K562 (cell line): Measurements from ENCODE around the gene PIK3C2A. TPM values are rescaled to one million over a fixed set of nuclear protein-coding genes. Genes with fewer than 3 reads are reported as not detected.
A peak's percentile ranks its signal among the peaks of the same experiment; 100 is the strongest.

Experiments used
- ATAC-seq: fragments of 200-7000 bp; cut with Tn5 transposase; 3 replicates; pipeline ENCODE4 v1.9.1; 2020; ENCODE audit warnings: moderate library complexity
- BruUV-seq: library from RNA; stranded (reverse); fragments of 400-500 nt; replicated peaks from 2 replicates; lab custom pipeline; 2021; lab: Mats Ljungman, UMichigan
- CTCF ChIA-PET: fragments of 300-600 bp; formaldehyde crosslinking; extraction: SDS; loops from one replicate; lab custom pipeline; 2021; ENCODE audit warnings: low intra/inter-chr PET ratio; lab: Yijun Ruan, JAX
- POLR2A ChIA-PET: fragments of 300-600, 350-650 bp; sonication (Branson Sonifier 250); formaldehyde crosslinking; extraction: SDS; loops from one replicate; lab custom pipeline; 2021; ENCODE audit warnings: antibody characterized with exemption, inconsistent platforms; lab: Yijun Ruan, JAX
- DNase-seq, 4 experiments: peaks; one replicate each; pipeline versions ENCODE4 v3.0.0 to v3.0.0-alpha.2; 2011 to 2018; ENCODE audit warnings: low spot score in 3 of 4, mixed read lengths in 3 of 4; ENCODE audit errors: extremely low read depth in 1 of 4
- FAIRE-seq: peaks from 2 replicates; lab custom pipeline; 2011; peaks lifted over from hg19 to GRCh38; lab: Jason Lieb, UNC
- H2AFZ ChIP-seq: 2 replicates; pipeline ENCODE4 v1.6.0; 2011; ENCODE audit warnings: low read depth, low read length, control low read depth, inconsistent platforms
- H3K27ac ChIP-seq: fragments of 200-600 bp; 3 replicates; pipeline ENCODE4 v1.8.0; 2011; ENCODE audit warnings: low read depth, mild to moderate bottlenecking, control low read depth, inconsistent platforms, low read length, moderate library complexity, mixed read lengths; ENCODE audit errors: extremely low read depth
- H3K27me3 ChIP-seq, 2 experiments: fragments of 300-600 bp in 1 of 2; 2 replicates in 1 of 2; 3 replicates in 1 of 2; pipeline versions ENCODE4 v1.6.0 to v1.8.0; 2011; ENCODE audit warnings: inconsistent platforms in 2 of 2, low read length in 2 of 2, mild to moderate bottlenecking in 1 of 2, mixed read lengths in 1 of 2, moderate library complexity in 1 of 2; ENCODE audit not compliant: control insufficient read depth in 2 of 2, insufficient read depth in 2 of 2
- H3K36me3 ChIP-seq: fragments of 300-600 bp; 3 replicates; pipeline ENCODE4 v1.8.0; 2011; ENCODE audit warnings: mild to moderate bottlenecking, low read length, inconsistent platforms; ENCODE audit not compliant: control insufficient read depth, insufficient read depth
- H3K4me1 ChIP-seq, 2 experiments: fragments of 200-600 bp in 1 of 2; replicated peaks in 1 of 2; 2 replicates in 1 of 2; 3 replicates in 1 of 2; pipeline versions ENCODE4 v1.5.1 to v1.8.0; 2011; ENCODE audit warnings: inconsistent platforms in 2 of 2, low read length in 2 of 2, mild to moderate bottlenecking in 1 of 2, mixed read lengths in 1 of 2, moderate library complexity in 1 of 2; ENCODE audit not compliant: control insufficient read depth in 2 of 2, insufficient read depth in 2 of 2
- H3K4me2 ChIP-seq: 2 replicates; pipeline ENCODE4 v1.6.1; 2011; ENCODE audit warnings: low read length, control low read depth, inconsistent platforms, mixed read lengths; ENCODE audit not compliant: insufficient read depth
- H3K4me3 ChIP-seq: fragments of 200-600 bp; sonication (generic), shearing (Covaris generic); 2 replicates; pipeline ENCODE4 v1.5.1; 2016; ENCODE audit warnings: control low read depth, inconsistent platforms
- H3K79me2 ChIP-seq: fragments of 200-600 bp; 3 replicates; pipeline ENCODE4 v1.8.0; 2011; ENCODE audit warnings: low read length, inconsistent platforms; ENCODE audit not compliant: control insufficient read depth, insufficient read depth
- H3K9ac ChIP-seq, 2 experiments: 2 replicates each; pipeline versions ENCODE4 v1.6.0 to v1.6.1; 2011; ENCODE audit warnings: low read depth in 2 of 2, low read length in 2 of 2, control low read depth in 1 of 2, inconsistent platforms in 1 of 2, mild to moderate bottlenecking in 1 of 2, mixed read lengths in 1 of 2; ENCODE audit not compliant: insufficient read depth in 1 of 2
- H3K9me1 ChIP-seq: one replicate; pipeline ENCODE4 v1.6.0; 2011; ENCODE audit warnings: inconsistent platforms, mild to moderate bottlenecking, low read length, moderate library complexity; ENCODE audit not compliant: control insufficient read depth, insufficient read depth
- H3K9me3 ChIP-seq: replicated peaks from 2 replicates; pipeline ENCODE4 v1.5.1; 2011; ENCODE audit warnings: low read depth, low read length, inconsistent platforms; ENCODE audit not compliant: control insufficient read depth, insufficient read depth
- H4K20me1 ChIP-seq: replicated peaks from 2 replicates; pipeline ENCODE4 v1.6.1; 2011; ENCODE audit warnings: low read length, inconsistent platforms, mixed read lengths; ENCODE audit not compliant: control insufficient read depth, insufficient read depth
- MCM2 ChIP-seq: fragments of 450-650 bp; IDR thresholded peaks from 2 replicates; pipeline ENCODE4 v1.6.1; 2017; ENCODE audit warnings: low read depth, mild to moderate bottlenecking
- MCM7 ChIP-seq, 2 experiments: fragments of 450-650 bp; IDR thresholded peaks; 2 replicates each; pipeline ENCODE4 v1.6.1; 2016 to 2018
- NCOA2 ChIP-seq, 2 experiments: fragments of 450-650 bp; IDR thresholded peaks; 2 replicates each; pipeline ENCODE4 v1.6.1; 2018; ENCODE audit warnings: mild to moderate bottlenecking in 2 of 2, moderate library complexity in 1 of 2; ENCODE audit not compliant: partially characterized antibody in 2 of 2
- NR2F6 ChIP-seq: fragments of 450-650 bp; formaldehyde crosslinking; IDR thresholded peaks from 2 replicates; pipeline ENCODE4 v1.4.0; 2020; ENCODE audit warnings: mild to moderate bottlenecking
- PCBP2 ChIP-seq: fragments of 200-400 bp; formaldehyde crosslinking; IDR thresholded peaks from 2 replicates; pipeline ENCODE4 v1.6.1; 2018; ENCODE audit warnings: low read length, low read depth, mild to moderate bottlenecking, moderate library complexity; ENCODE audit not compliant: poor library complexity, severe bottlenecking
- SFPQ ChIP-seq: fragments of 200-400 bp; formaldehyde crosslinking; IDR thresholded peaks from 2 replicates; pipeline ENCODE4 v1.6.1; 2017; ENCODE audit warnings: mild to moderate bottlenecking, low read depth, low read length, moderate library complexity
- SPI1 ChIP-seq: IDR thresholded peaks from 2 replicates; pipeline ENCODE4 v1.6.1; 2011; ENCODE audit warnings: low read depth, low read length, control low read depth, borderline replicate concordance
- ZNF263 ChIP-seq: sonication (generic); formaldehyde crosslinking; IDR thresholded peaks from 2 replicates; pipeline ENCODE4 v1.8.0; 2022; ENCODE audit warnings: mild to moderate bottlenecking, missing genetic modification reagents, borderline replicate concordance
- ZNF512 ChIP-seq: IDR thresholded peaks from 2 replicates; pipeline ENCODE4 v1.6.1; 2016; ENCODE audit warnings: missing genetic modification characterization, missing compliant biosample characterization
- WGBS: fragments of 100-300 bp; shearing (Covaris generic); methylation state at CpG from one replicate; pipeline ENCODE4 v1.1.6; 2016; ENCODE audit warnings: low coverage, mixed read lengths; ENCODE audit not compliant: insufficient coverage; ENCODE audit errors: missing lambda C conversion rate; 5-methylcytosine and 5-hydroxymethylcytosine counted together
- in situ Hi-C: fragments of 300-500 bp; cut with MboI; formaldehyde crosslinking; loops from 4 replicates; pipeline ENCODE4 v1.15.0; 2018; ENCODE audit warnings: inconsistent platforms, mixed read lengths
- intact Hi-C: fragments of 100-400 bp; cut with micrococcal nuclease; formaldehyde crosslinking; loops from 2 replicates; pipeline ENCODE4 v1.14.2; 2022
- polyA plus RNA-seq, 8 experiments: library from polyadenylated mRNA; depleted of rRNA in 4 of 8; stranded (reverse) in 5 of 8; unstranded in 3 of 8; fragments of >200 nt; fragmentation: Nextera tagmentation in 2 of 8; fragmentation: Illumina TruSeq in 1 of 8; extraction: Ambion mirVana in 2 of 8; extraction: Trizol in 1 of 8; gene quantifications; 2 replicates each; pipeline versions ENCODE4 v1.2.1 to v1.2.3, GENCODE V29; 2011 to 2014; ENCODE audit warnings: inconsistent platforms in 1 of 8, missing spikeins in 1 of 8
- total RNA-seq, 7 experiments: library from RNA; depleted of rRNA in 6 of 7; stranded (reverse); fragments of >200 nt in 6 of 7; fragmentation: Illumina TruSeq in 2 of 7; extraction: Trizol in 2 of 7; gene quantifications; 2 replicates each; pipeline versions ENCODE4 v1.2.1 to v1.2.3, GENCODE V29; 2011 to 2021; ENCODE audit warnings: low replicate concordance in 1 of 7
- TF ChIP-seq, protein P1 (sequence below): conservative IDR thresholded peaks from 2 replicates; pipeline ENCODE4 v1.6.1; 2011; ENCODE audit warnings: low read depth, mild to moderate bottlenecking, low read length; ENCODE audit not compliant: control insufficient read depth

PIK3C2A gene
- total and polyA plus RNA-seq, 9 of the 15 experiments (the other 6 are each of a cell fraction or from before 2014, with no cell fraction given), result 3.1 to 25.2 (median 15.6) TPM

DNA sequence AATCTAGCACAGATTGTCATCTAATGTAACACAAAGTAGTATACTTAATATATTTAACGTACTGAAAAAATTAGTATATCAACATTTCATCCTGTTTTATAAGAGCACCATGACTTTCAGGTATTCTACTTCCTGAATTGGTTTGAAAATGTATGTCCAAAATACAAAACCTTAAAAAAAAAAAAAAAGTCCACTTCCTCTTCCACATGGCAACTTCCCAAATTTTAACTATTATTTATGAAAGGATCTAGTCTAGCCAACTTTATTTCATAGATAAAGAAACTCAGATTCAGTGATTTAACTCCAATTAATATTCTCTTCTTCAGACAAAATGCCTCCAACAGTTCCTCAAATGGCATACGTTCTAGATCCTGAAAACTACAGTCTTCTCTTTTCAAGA is 44.0 kb downstream of the PIK3C2A start:
- H3K4me1 ChIP-seq, result peaks cover 0 to 22% of the 10 kb centered on the region in 2 experiments; a peak in 4 of 5 replicates
- ChIA-PET CTCF (no interaction called here), POLR2A (no interaction called here)
- TF ChIP-seq SPI1, result peak; percentile 67
- TF ChIP-seq PCBP2, result no peak
- peaks cover 3% of the 10 kb centered on the region; the same call in 1 of the 3 replicates for H3K36me3 ChIP-seq
- no peaks in the 10 kb centered on the region for H3K27me3 ChIP-seq
- in situ Hi-C loops (no loop called here), intact Hi-C loops (no loop called here)
- H3K9ac ChIP-seq, result no peak overlapping the region
- no peak overlapping the region for H3K27ac ChIP-seq
- peaks cover 40% of the 10 kb centered on the region for H3K79me2 ChIP-seq
- H4K20me1 ChIP-seq, result 0 out of 2 replicates have a peak, but pooled peaks cover 3% of the 10 kb centered on the region
- ATAC-seq, result no peak
- no peak overlapping the region for H3K4me2 ChIP-seq
- FAIRE-seq, result no peak
- H3K9me1 ChIP-seq, result no peaks in the 10 kb centered on the region
- H2AFZ ChIP-seq, result no peak overlapping the region
- H3K4me3 ChIP-seq, result no peak overlapping the region
- no peaks in the 10 kb centered on the region for H3K9me3 ChIP-seq
- BruUV-seq, result no TSS peak
- no peak for DNase-seq
- 71% methylated on average over 2 of the region's 2 CpGs for WGBS

- FAIRE-seq, result peak; percentile 29
- CTCF ChIA-PET, result no interaction called here
- H3K4me1 ChIP-seq, result peaks cover 0 to 22% of the 10 kb centered on the region in 2 experiments; a peak in 4 of 5 replicates
- H4K20me1 ChIP-seq, result 0 out of 2 replicates have a peak, but pooled peaks cover 3% of the 10 kb centered on the region
- no peaks in the 10 kb centered on the region for H3K36me3 ChIP-seq
- H2AFZ ChIP-seq, result no peak overlapping the region
- H3K79me2 ChIP-seq, result peaks cover 43% of the 10 kb centered on the region
- no peaks in the 10 kb centered on the region for H3K27me3 ChIP-seq
- no peak overlapping the region for H3K27ac ChIP-seq
- in situ Hi-C loops, result no loop called here
- DNase-seq, result peak in 1 of 4 experiments; percentile 43
- H3K4me3 ChIP-seq, result no peak overlapping the region
- BruUV-seq, result no TSS peak
- H3K9me3 ChIP-seq, result no peaks in the 10 kb centered on the region
- H3K4me2 ChIP-seq, result no peak overlapping the region
- no peaks in the 10 kb centered on the region for H3K9me1 ChIP-seq
- intact Hi-C loops, result no loop called here
- ATAC-seq, result peak; percentile 76
- POLR2A ChIA-PET, result interaction anchor here (1.0 kb wide), 1 partner anchor 10 kb away, joined by 4 read pairs; no protein-coding TSS in a partner anchor
- no peak overlapping the region for H3K9ac ChIP-seq
- WGBS, result 54% methylated on average over 5 of the region's 5 CpGs
- TF ChIP-seq MCM7 (IDR thresholded peaks at IDR 0.05) (no peak), MCM2 (no peak), SFPQ (no peak), ZNF512 (tag) (no peak), NR2F6 (CRISPR knock-in tag) (no peak), ZNF263 (no peak), NCOA2 (IDR thresholded peaks at IDR 0.05; ENCODE audit: partially characterized antibody in 2 of 2) (no peak)
- TF ChIP-seq, protein P1, sequence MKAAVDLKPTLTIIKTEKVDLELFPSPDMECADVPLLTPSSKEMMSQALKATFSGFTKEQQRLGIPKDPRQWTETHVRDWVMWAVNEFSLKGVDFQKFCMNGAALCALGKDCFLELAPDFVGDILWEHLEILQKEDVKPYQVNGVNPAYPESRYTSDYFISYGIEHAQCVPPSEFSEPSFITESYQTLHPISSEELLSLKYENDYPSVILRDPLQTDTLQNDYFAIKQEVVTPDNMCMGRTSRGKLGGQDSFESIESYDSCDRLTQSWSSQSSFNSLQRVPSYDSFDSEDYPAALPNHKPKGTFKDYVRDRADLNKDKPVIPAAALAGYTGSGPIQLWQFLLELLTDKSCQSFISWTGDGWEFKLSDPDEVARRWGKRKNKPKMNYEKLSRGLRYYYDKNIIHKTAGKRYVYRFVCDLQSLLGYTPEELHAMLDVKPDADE, result no peak
Observed at GRCh38 chr11:17163291-17163690, 44.5 kb downstream of the PIK3C2A start.
